ENCODE data around the gene SLC26A8.

SLC26A8 gene

DNA sequence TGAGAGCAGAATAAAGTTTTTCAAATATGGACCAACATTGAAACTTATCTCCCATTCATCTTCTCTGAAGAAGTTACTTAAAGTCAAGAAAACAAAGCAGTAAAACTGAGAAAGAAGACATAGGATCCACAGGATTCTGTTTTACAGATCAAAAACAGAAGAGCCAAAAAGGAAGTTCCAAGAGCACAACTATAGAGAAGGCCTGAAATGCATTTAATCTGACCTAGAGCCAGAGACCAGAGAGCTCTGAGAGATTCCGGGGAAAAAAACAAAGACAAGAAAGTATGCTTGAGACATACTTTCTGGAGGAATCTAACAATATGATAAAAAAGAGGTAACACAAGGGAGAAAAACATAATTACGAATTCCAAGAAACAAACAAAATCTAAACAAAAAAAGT, 129.7 kb downstream of the SLC26A8 start:
- DNase-seq (ENCODE audit: extremely low spot score, insufficient read length, low read depth), result no peak
- no peak for FAIRE-seq
